ENCODE data around the gene EIF3K. TPM values are rescaled to one million over a fixed set of nuclear protein-coding genes. Genes with fewer than 3 reads are reported as not detected.
A peak's percentile ranks its signal among the peaks of the same experiment; 100 is the strongest.

EIF3K gene
- total and polyA plus RNA-seq, 4 experiments from 2014 or later = 320 to 424 (median 352) TPM

GRCh38 chr19:38661996-38662395 lies 43.0 kb downstream of the EIF3K start:
- no peak for DNase-seq
- Mint-ChIP-seq H3K27me3 (no peaks in the 10 kb centered on the region), H3K4me3 (no peak overlapping the region), H3K9me3 (no peaks in the 10 kb centered on the region), H3K27ac (peak overlapping the region in 1 of 7 donors; percentile 20), H3K4me1 (peaks cover 39 to 94% (median 73%) of the 10 kb centered on the region in 4 donors), H3K36me3 (peaks cover 7 to 19% of the 10 kb centered on the region in 2 donors)
- no peak overlapping the region for H3K27ac ChIP-seq (ENCODE audit: low read depth, low read length)
- intact Hi-C loops (cut with micrococcal nuclease) = no loop called here
- H3K4me1 ChIP-seq (ENCODE audit: insufficient read depth, low read length) = peaks cover 93% of the 10 kb centered on the region
- H3K9me3 ChIP-seq (ENCODE audit: control insufficient read depth in 1 of 2, low read length in 2 of 2) = no peaks in the 10 kb centered on the region
- CTCF ChIA-PET (ENCODE audit: partially characterized antibody) = interaction anchor here (1.0 to 1.4 kb wide), 4 partner anchors 15 to 226 kb away, joined by 3 to 5 read pairs (median 3); partner anchors contain the start of gene ACTN4
- H3K27me3 ChIP-seq (ENCODE audit: insufficient read depth, low read length) = no peaks in the 10 kb centered on the region
- no peaks in the 10 kb centered on the region for H3K36me3 ChIP-seq (ENCODE audit: insufficient read depth, low read length)
- no peak overlapping the region for H3K4me3 ChIP-seq (ENCODE audit: low read length in 2 of 2)
- POLR2A ChIA-PET (ENCODE audit: partially characterized antibody) = interaction anchor here (2.6 kb wide), 1 partner anchor 15 kb away, joined by 17 read pairs; the partner anchor contains the start of gene ACTN4

- H3K9me3 ChIP-seq (ENCODE audit: control insufficient read depth in 1 of 2, low read length in 2 of 2) = no peaks in the 10 kb centered on the region
- H3K4me3 ChIP-seq (ENCODE audit: low read length in 2 of 2) = no peak overlapping the region
- no peak overlapping the region for H3K27ac ChIP-seq (ENCODE audit: low read depth, low read length)
- intact Hi-C loops (cut with micrococcal nuclease) = no loop called here
- Mint-ChIP-seq H3K4me3 (no peak overlapping the region), H3K27ac (peak overlapping the region in 1 of 7 donors; percentile 43), H3K4me1 (peaks cover 37 to 94% (median 73%) of the 10 kb centered on the region in 4 donors), H3K36me3 (peaks cover 10 to 18% of the 10 kb centered on the region in 2 donors), H3K9me3 (no peaks in the 10 kb centered on the region), H3K27me3 (no peaks in the 10 kb centered on the region)
- ChIA-PET CTCF (ENCODE audit: partially characterized antibody) (interaction anchor here (1.0 to 1.2 kb wide), 3 partner anchors 27 to 225 kb away, joined by 3 to 5 read pairs (median 3); no protein-coding TSS in a partner anchor), POLR2A (ENCODE audit: partially characterized antibody) (interaction anchor here (2.6 kb wide), 1 partner anchor 15 kb away, joined by 17 read pairs; the partner anchor contains the start of gene ACTN4)
- peaks cover 93% of the 10 kb centered on the region for H3K4me1 ChIP-seq (ENCODE audit: insufficient read depth, low read length)
- no peaks in the 10 kb centered on the region for H3K27me3 ChIP-seq (ENCODE audit: insufficient read depth, low read length)
- no peaks in the 10 kb centered on the region for H3K36me3 ChIP-seq (ENCODE audit: insufficient read depth, low read length)
- no peak for DNase-seq
These were observed 43.7 kb downstream of the EIF3K start for GRCh38 chr19:38662537-38663155.

- Histone ChIP-seq H3K27me3 (ENCODE audit: insufficient read depth, low read length) (no peaks in the 10 kb centered on the region), H3K4me1 (ENCODE audit: insufficient read depth, low read length) (peaks cover 93% of the 10 kb centered on the region), H3K9me3 (ENCODE audit: control insufficient read depth in 1 of 2, low read length in 2 of 2) (no peaks in the 10 kb centered on the region), H3K4me3 (ENCODE audit: low read length in 2 of 2) (no peak overlapping the region), H3K27ac (ENCODE audit: low read depth, low read length) (no peak overlapping the region), H3K36me3 (ENCODE audit: insufficient read depth, low read length) (no peaks in the 10 kb centered on the region)
- ChIA-PET CTCF (ENCODE audit: partially characterized antibody) (interaction anchor here (1.2 kb wide), 1 partner anchor 225 kb away, joined by 5 read pairs; no protein-coding TSS in a partner anchor), POLR2A (ENCODE audit: partially characterized antibody) (interaction anchor here (1.0 to 2.6 kb wide), 3 partner anchors 11 to 18 kb away, joined by 4 to 17 read pairs (median 6); partner anchors contain the start of gene ACTN4)
- Mint-ChIP-seq H3K27me3 (no peaks in the 10 kb centered on the region), H3K27ac (no peak overlapping the region), H3K9me3 (no peaks in the 10 kb centered on the region), H3K4me3 (peak overlapping the region in 3 of 8 donors; percentile 22 to 32 (median 30)), H3K36me3 (peaks cover 10 to 18% of the 10 kb centered on the region in 2 donors), H3K4me1 (peaks cover 37 to 94% (median 73%) of the 10 kb centered on the region in 4 donors)
- no peak for DNase-seq
- intact Hi-C loops (cut with micrococcal nuclease) = no loop called here
These were observed 44.2 kb downstream of the EIF3K start for GRCh38 chr19:38663156-38663651.

- peaks cover 37 to 94% (median 75%) of the 10 kb centered on the region in 4 donors for H3K4me1 Mint-ChIP-seq
- intact Hi-C loops (cut with micrococcal nuclease) = no loop called here
- H3K9me3 Mint-ChIP-seq = no peaks in the 10 kb centered on the region
- no peaks in the 10 kb centered on the region for H3K27me3 Mint-ChIP-seq
- CTCF ChIA-PET (ENCODE audit: partially characterized antibody) = interaction anchor here (0.5 kb wide), 1 partner anchor 429 kb away, joined by 3 read pairs; no protein-coding TSS in a partner anchor
- H3K36me3 ChIP-seq (ENCODE audit: insufficient read depth, low read length) = no peaks in the 10 kb centered on the region
- H3K27ac ChIP-seq (ENCODE audit: low read depth, low read length) = peak overlapping the region; percentile 9
- peaks cover 10 to 18% of the 10 kb centered on the region in 2 donors for H3K36me3 Mint-ChIP-seq
- no peak overlapping the region for H3K4me3 ChIP-seq (ENCODE audit: low read length in 2 of 2)
- H3K27me3 ChIP-seq (ENCODE audit: insufficient read depth, low read length) = no peaks in the 10 kb centered on the region
- peak overlapping the region in 5 of 7 donors; percentile 66 to 91 (median 69) for H3K27ac Mint-ChIP-seq
- H3K4me3 Mint-ChIP-seq = peak overlapping the region in 6 of 8 donors; percentile 25 to 77 (median 51)
- peaks cover 93% of the 10 kb centered on the region for H3K4me1 ChIP-seq (ENCODE audit: insufficient read depth, low read length)
- no peak for DNase-seq
- H3K9me3 ChIP-seq (ENCODE audit: control insufficient read depth in 1 of 2, low read length in 2 of 2) = no peaks in the 10 kb centered on the region
- POLR2A ChIA-PET (ENCODE audit: partially characterized antibody) = interaction anchor here (0.7 to 2.6 kb wide), 6 partner anchors 11 to 27 kb away, joined by 3 to 17 read pairs (median 4); partner anchors contain the start of gene ACTN4
These were observed 45.0 kb downstream of the EIF3K start for GRCh38 chr19:38663957-38664502.

GRCh38 chr19:38664503-38665211 lies 45.7 kb downstream of the EIF3K start:
- peak overlapping the region; percentile 10 for H3K27ac ChIP-seq (ENCODE audit: low read depth, low read length)
- no peaks in the 10 kb centered on the region for H3K36me3 ChIP-seq (ENCODE audit: insufficient read depth, low read length)
- no peak for DNase-seq
- POLR2A ChIA-PET (ENCODE audit: partially characterized antibody) = interaction anchor here (1.0 to 2.6 kb wide), 5 partner anchors 10 to 28 kb away, joined by 3 to 17 read pairs (median 4); partner anchors contain the start of gene ACTN4
- no peaks in the 10 kb centered on the region for H3K27me3 ChIP-seq (ENCODE audit: insufficient read depth, low read length)
- H3K4me3 Mint-ChIP-seq = peak overlapping the region in 6 of 8 donors; percentile 23 to 77 (median 51)
- intact Hi-C loops (cut with micrococcal nuclease) = no loop called here
- no peaks in the 10 kb centered on the region for H3K9me3 ChIP-seq (ENCODE audit: control insufficient read depth in 1 of 2, low read length in 2 of 2)
- H3K4me1 ChIP-seq (ENCODE audit: insufficient read depth, low read length) = peaks cover 93% of the 10 kb centered on the region
- H3K4me1 Mint-ChIP-seq = peaks cover 43 to 94% (median 78%) of the 10 kb centered on the region in 4 donors
- no peaks in the 10 kb centered on the region for H3K27me3 Mint-ChIP-seq
- H3K4me3 ChIP-seq (ENCODE audit: low read length in 2 of 2) = no peak overlapping the region
- CTCF ChIA-PET (ENCODE audit: partially characterized antibody) = interaction anchor here (0.5 kb wide), 1 partner anchor 430 kb away, joined by 3 read pairs; no protein-coding TSS in a partner anchor
- peaks cover 10 to 24% of the 10 kb centered on the region in 2 donors for H3K36me3 Mint-ChIP-seq
- H3K27ac Mint-ChIP-seq = peak overlapping the region in 6 of 7 donors; percentile 15 to 91 (median 74)
- H3K9me3 Mint-ChIP-seq = no peaks in the 10 kb centered on the region

- Histone ChIP-seq H3K4me1 (ENCODE audit: insufficient read depth, low read length) (peaks cover 93% of the 10 kb centered on the region), H3K27me3 (ENCODE audit: insufficient read depth, low read length) (no peaks in the 10 kb centered on the region), H3K27ac (ENCODE audit: low read depth, low read length) (peak overlapping the region; percentile 10), H3K9me3 (ENCODE audit: control insufficient read depth in 1 of 2, low read length in 2 of 2) (no peaks in the 10 kb centered on the region), H3K4me3 (ENCODE audit: low read length in 2 of 2) (no peak overlapping the region), H3K36me3 (ENCODE audit: insufficient read depth, low read length) (no peaks in the 10 kb centered on the region)
- intact Hi-C loops (cut with micrococcal nuclease) = no loop called here
- Mint-ChIP-seq H3K9me3 (no peaks in the 10 kb centered on the region), H3K27me3 (no peaks in the 10 kb centered on the region), H3K36me3 (peaks cover 10 to 24% of the 10 kb centered on the region in 2 donors), H3K4me1 (peaks cover 48 to 95% (median 81%) of the 10 kb centered on the region in 4 donors), H3K27ac (peak overlapping the region in 2 of 7 donors; percentile 24 to 43), H3K4me3 (peak overlapping the region in 4 of 8 donors; percentile 9 to 48 (median 30))
- ChIA-PET POLR2A (ENCODE audit: partially characterized antibody) (interaction anchor here (1.0 to 2.3 kb wide), 3 partner anchors 16 to 69 kb away, joined by 4 to 7 read pairs (median 6); no protein-coding TSS in a partner anchor), CTCF (ENCODE audit: partially characterized antibody) (no interaction called here)
- no peak for DNase-seq
These were observed 46.4 kb downstream of the EIF3K start for GRCh38 chr19:38665219-38665931.

Measured in CD4-positive, alpha-beta memory T cell (primary cell).